Measurements from ENCODE around the gene LPP. TPM values are rescaled to one million over a fixed set of nuclear protein-coding genes. Genes with fewer than 3 reads are reported as not detected.
A peak's percentile ranks its signal among the peaks of the same experiment; 100 is the strongest.

LPP gene
- polyA plus RNA-seq, 3 donors: 14.1 to 23.2 (median 15.3) TPM

- H3K36me3 Mint-ChIP-seq: peaks cover 24 to 26% of the 10 kb centered on the region in 2 donors
- Histone ChIP-seq H3K4me2 (replicated peaks; ENCODE audit: extremely low read depth, low read length, poor library complexity, severe bottlenecking) (no peak overlapping the region), H3K4me3 (replicated peaks in 1 of 3; ENCODE audit: low read depth in 2 of 3, low read length in 3 of 3) (no peak overlapping the region), H4K20me1 (ENCODE audit: insufficient read depth, low read length) (no peaks in the 10 kb centered on the region), H3K79me2 (ENCODE audit: insufficient read depth, low read length) (no peaks in the 10 kb centered on the region), H3K4me1 (ENCODE audit: control insufficient read depth in 1 of 2, insufficient read depth in 2 of 2, low read length in 2 of 2) (peaks cover 13 to 18% of the 10 kb centered on the region in 2 donors), H2AFZ (ENCODE audit: insufficient read depth, low read depth, low read length, poor library complexity, severe bottlenecking) (no peak overlapping the region), H3K36me3 (replicated peaks in 1 of 2; ENCODE audit: control insufficient read depth in 1 of 2, insufficient read depth in 2 of 2, low read length in 2 of 2) (peaks cover 11 to 13% of the 10 kb centered on the region in 2 donors), H3K27me3 (ENCODE audit: control insufficient read depth in 2 of 2, insufficient read depth in 2 of 2, low read length in 2 of 2) (no peaks in the 10 kb centered on the region), H3K27ac (ENCODE audit: low read depth in 1 of 2, low read length in 2 of 2) (no peak overlapping the region), H3K9me3 (replicated peaks in 1 of 2; ENCODE audit: control insufficient read depth in 1 of 2, insufficient read depth in 1 of 2, low read length in 2 of 2) (no peaks in the 10 kb centered on the region), H3K9ac (ENCODE audit: insufficient read depth, low read length, poor library complexity, severe bottlenecking) (no peak overlapping the region)
- no peak overlapping the region for H3K27ac Mint-ChIP-seq
- no peak for DNase-seq
- peaks cover 15% of the 10 kb centered on the region for H3K4me1 Mint-ChIP-seq
- no peak for TF ChIP-seq CTCF (IDR thresholded peaks at IDR 0.05)
- intact Hi-C loops (cut with micrococcal nuclease): loop anchor here in 1 of 2 donors (10.0 kb wide), 1 partner anchor 80 kb away; no protein-coding TSS in a partner anchor
- H3K9me3 Mint-ChIP-seq: peaks cover 0 to 13% (median 8%) of the 10 kb centered on the region in 7 donors
- H3K4me3 Mint-ChIP-seq: no peak overlapping the region
- no peaks in the 10 kb centered on the region for H3K27me3 Mint-ChIP-seq (ENCODE audit: low read depth in 3 of 3)
Measured at GRCh38 chr3:188605231-188605630, 451.3 kb downstream of the LPP start.

- Histone ChIP-seq H3K79me2 (ENCODE audit: insufficient read depth, low read length) (no peaks in the 10 kb centered on the region), H3K9ac (ENCODE audit: insufficient read depth, low read length, poor library complexity, severe bottlenecking) (no peak overlapping the region), H3K4me1 (ENCODE audit: control insufficient read depth in 1 of 2, insufficient read depth in 2 of 2, low read length in 2 of 2) (peaks cover 13 to 18% of the 10 kb centered on the region in 2 donors), H3K27me3 (ENCODE audit: control insufficient read depth in 2 of 2, insufficient read depth in 2 of 2, low read length in 2 of 2) (no peaks in the 10 kb centered on the region), H4K20me1 (ENCODE audit: insufficient read depth, low read length) (no peaks in the 10 kb centered on the region), H3K4me2 (replicated peaks; ENCODE audit: extremely low read depth, low read length, poor library complexity, severe bottlenecking) (no peak overlapping the region), H3K4me3 (replicated peaks in 1 of 3; ENCODE audit: low read depth in 2 of 3, low read length in 3 of 3) (no peak overlapping the region), H2AFZ (ENCODE audit: insufficient read depth, low read depth, low read length, poor library complexity, severe bottlenecking) (no peak overlapping the region), H3K36me3 (replicated peaks in 1 of 2; ENCODE audit: control insufficient read depth in 1 of 2, insufficient read depth in 2 of 2, low read length in 2 of 2) (peaks cover 12 to 18% of the 10 kb centered on the region in 2 donors), H3K27ac (ENCODE audit: low read depth in 1 of 2, low read length in 2 of 2) (no peak overlapping the region), H3K9me3 (replicated peaks in 1 of 2; ENCODE audit: control insufficient read depth in 1 of 2, insufficient read depth in 1 of 2, low read length in 2 of 2) (no peaks in the 10 kb centered on the region)
- no peak for DNase-seq
- Mint-ChIP-seq H3K36me3 (peaks cover 29 to 31% of the 10 kb centered on the region in 2 donors), H3K9me3 (peaks cover 0 to 13% (median 8%) of the 10 kb centered on the region in 7 donors), H3K4me1 (peaks cover 15% of the 10 kb centered on the region), H3K27ac (peak overlapping the region in 4 of 7 donors; percentile 56 to 93 (median 88)), H3K4me3 (no peak overlapping the region), H3K27me3 (ENCODE audit: low read depth in 3 of 3) (no peaks in the 10 kb centered on the region)
- no peak for TF ChIP-seq CTCF (IDR thresholded peaks at IDR 0.05)
- 93% methylated on average over 3 of the region's 5 CpGs for WGBS (ENCODE audit: insufficient coverage)
- intact Hi-C loops (cut with micrococcal nuclease): loop anchor here in 1 of 2 donors (10.0 kb wide), 1 partner anchor 79 kb away; no protein-coding TSS in a partner anchor
Measured at GRCh38 chr3:188605905-188606304, 451.9 kb downstream of the LPP start.

All from CD14-positive monocyte (primary cell).